Measurements from ENCODE around the gene PRKCA.

PRKCA gene

GRCh38 chr17:66411520-66411919 lies 109.1 kb downstream of the PRKCA start:
- Histone ChIP-seq H3K27me3 (ENCODE audit: insufficient read depth, poor library complexity, severe bottlenecking) (no peaks in the 10 kb centered on the region), H3K4me3 (replicated peaks; ENCODE audit: insufficient read depth, low read length) (no peak overlapping the region), H3K27ac (replicated peaks) (no peak overlapping the region)
- DNase-seq (ENCODE audit: low read depth in 1 of 2, low spot score in 1 of 2), result no peak
- no peak for TF ChIP-seq REST (IDR thresholded peaks at IDR 0.05; ENCODE audit: insufficient replicate concordance, low read depth)

DNA sequence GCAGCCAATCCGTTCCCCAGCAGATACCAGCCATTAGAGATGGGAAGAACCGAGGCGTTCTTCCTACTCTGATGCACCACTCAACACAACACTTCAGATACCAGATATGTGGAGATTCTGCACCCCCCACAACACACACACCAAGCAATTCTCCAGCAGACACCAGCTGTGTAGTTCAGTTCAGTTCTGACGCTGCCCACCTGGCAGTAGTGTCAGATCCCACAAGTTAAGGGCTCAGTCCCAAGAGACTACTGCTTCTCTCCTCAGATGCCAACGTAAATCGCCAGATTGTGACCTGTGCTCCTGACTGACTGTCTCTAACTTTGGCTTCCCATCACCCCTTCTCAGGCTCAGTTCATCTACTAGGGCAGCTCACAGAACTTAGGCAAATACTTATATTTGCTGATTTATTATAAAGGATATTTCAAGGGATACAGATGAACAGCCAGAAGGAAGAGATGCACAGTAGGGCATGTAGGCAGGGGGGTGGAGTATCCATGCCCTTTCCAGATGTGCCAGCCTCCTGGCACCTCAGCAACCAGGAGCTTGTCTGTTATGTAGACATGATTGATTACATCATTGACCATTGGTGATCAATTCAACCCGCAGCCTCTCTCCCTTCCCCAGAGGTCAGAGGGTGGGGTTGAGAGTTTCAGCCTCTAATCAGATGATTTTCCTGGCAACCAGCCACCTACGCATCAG lies 110.6 kb downstream of the PRKCA start:
- H3K27me3 ChIP-seq (ENCODE audit: insufficient read depth, poor library complexity, severe bottlenecking), result no peaks in the 10 kb centered on the region
- TF ChIP-seq SPI1 (IDR thresholded peaks at IDR 0.05; ENCODE audit: borderline replicate concordance, low read depth) (no peak), POLR2AphosphoS5 (IDR thresholded peaks at IDR 0.05; ENCODE audit: low read depth) (no peak), GABPA (IDR thresholded peaks at IDR 0.05; ENCODE audit: low read depth) (no peak), REST (IDR thresholded peaks at IDR 0.05; ENCODE audit: insufficient replicate concordance, low read depth) (no peak)
- TF ChIP-seq, protein P1, sequence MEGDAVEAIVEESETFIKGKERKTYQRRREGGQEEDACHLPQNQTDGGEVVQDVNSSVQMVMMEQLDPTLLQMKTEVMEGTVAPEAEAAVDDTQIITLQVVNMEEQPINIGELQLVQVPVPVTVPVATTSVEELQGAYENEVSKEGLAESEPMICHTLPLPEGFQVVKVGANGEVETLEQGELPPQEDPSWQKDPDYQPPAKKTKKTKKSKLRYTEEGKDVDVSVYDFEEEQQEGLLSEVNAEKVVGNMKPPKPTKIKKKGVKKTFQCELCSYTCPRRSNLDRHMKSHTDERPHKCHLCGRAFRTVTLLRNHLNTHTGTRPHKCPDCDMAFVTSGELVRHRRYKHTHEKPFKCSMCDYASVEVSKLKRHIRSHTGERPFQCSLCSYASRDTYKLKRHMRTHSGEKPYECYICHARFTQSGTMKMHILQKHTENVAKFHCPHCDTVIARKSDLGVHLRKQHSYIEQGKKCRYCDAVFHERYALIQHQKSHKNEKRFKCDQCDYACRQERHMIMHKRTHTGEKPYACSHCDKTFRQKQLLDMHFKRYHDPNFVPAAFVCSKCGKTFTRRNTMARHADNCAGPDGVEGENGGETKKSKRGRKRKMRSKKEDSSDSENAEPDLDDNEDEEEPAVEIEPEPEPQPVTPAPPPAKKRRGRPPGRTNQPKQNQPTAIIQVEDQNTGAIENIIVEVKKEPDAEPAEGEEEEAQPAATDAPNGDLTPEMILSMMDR (IDR thresholded peaks at IDR 0.05; ENCODE audit: insufficient read depth, low read length), result no peak
- H3K4me3 ChIP-seq (replicated peaks; ENCODE audit: insufficient read depth, low read length), result no peak overlapping the region
- H3K27ac ChIP-seq (replicated peaks), result no peak overlapping the region
- no peak for DNase-seq (ENCODE audit: low read depth in 1 of 2, low spot score in 1 of 2)

DNA sequence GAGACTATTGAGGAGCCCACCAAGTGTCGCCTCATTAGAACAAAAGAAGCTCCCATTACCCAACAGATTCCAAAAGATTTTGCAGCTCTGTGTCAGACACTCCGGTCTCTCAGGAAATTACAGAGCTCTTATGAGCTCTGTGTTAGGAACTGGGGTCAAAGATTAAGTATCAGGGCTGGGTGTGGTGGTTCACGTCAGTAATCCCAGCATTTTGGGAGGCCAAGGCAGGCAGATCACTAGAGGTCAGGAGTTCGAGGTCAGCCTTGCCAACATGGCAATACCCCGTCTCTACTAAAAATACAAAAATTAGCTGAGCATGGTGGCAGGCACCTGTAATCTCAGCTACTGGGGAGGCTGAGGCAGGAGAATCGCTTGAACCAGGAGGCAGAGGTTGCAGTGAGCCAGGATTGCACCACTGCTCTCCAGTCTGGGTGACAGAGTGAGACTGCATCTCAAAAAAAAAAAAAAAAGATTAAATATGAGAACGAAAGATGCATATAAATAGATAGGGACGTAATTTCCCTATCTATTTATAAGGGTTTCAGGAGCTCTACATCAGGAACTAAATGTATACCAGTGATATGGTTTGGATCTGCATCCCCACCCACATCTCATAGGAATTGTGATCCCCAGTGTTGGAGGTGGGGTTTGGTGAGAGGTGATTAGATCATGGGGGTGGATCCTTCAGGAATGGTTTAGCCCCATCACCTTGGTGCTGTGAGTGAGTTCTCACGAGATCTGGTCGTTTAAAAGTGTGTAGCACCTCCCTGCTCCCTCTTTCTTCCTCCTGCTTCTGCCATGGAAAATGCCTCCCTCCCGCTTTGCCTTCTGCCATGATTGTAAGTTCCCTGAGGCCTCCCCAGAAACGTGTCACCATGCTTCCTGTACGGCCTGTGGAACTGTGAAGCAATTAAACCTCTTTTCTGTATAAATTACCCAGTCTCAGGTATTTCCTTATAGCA lies 111.4 kb downstream of the PRKCA start:
- DNase-seq (ENCODE audit: low read depth in 1 of 2, low spot score in 1 of 2), result no peak
- no peak overlapping the region for H3K4me3 ChIP-seq (replicated peaks; ENCODE audit: insufficient read depth, low read length)
- no peak overlapping the region for H3K27ac ChIP-seq (replicated peaks)
- TF ChIP-seq REST (IDR thresholded peaks at IDR 0.05; ENCODE audit: insufficient replicate concordance, low read depth), result no peak
- no peaks in the 10 kb centered on the region for H3K27me3 ChIP-seq (ENCODE audit: insufficient read depth, poor library complexity, severe bottlenecking)

GRCh38 chr17:66414561-66415175 lies 112.3 kb downstream of the PRKCA start:
- DNase-seq (ENCODE audit: low read depth in 1 of 2, low spot score in 1 of 2), result no peak

More at GRCh38 chr17:66414561-66415175, 112.3 kb downstream of the PRKCA start:
- Histone ChIP-seq H3K4me3 (replicated peaks; ENCODE audit: insufficient read depth, low read length) (no peak overlapping the region), H3K27me3 (ENCODE audit: insufficient read depth, poor library complexity, severe bottlenecking) (no peaks in the 10 kb centered on the region), H3K27ac (replicated peaks) (no peak overlapping the region)
- TF ChIP-seq REST (IDR thresholded peaks at IDR 0.05; ENCODE audit: insufficient replicate concordance, low read depth) (no peak), GABPA (IDR thresholded peaks at IDR 0.05; ENCODE audit: low read depth) (no peak), POLR2AphosphoS5 (IDR thresholded peaks at IDR 0.05; ENCODE audit: low read depth) (no peak), SPI1 (IDR thresholded peaks at IDR 0.05; ENCODE audit: borderline replicate concordance, low read depth) (no peak)
- TF ChIP-seq, protein P1 (IDR thresholded peaks at IDR 0.05; ENCODE audit: insufficient read depth, low read length), result no peak

Measured in HL-60 (cell line).